22Rv1 (cell line): ENCODE data around the gene NEK10.

Experiments
- ZFX ChIP-seq: fragments of 450-650 bp; IDR thresholded peaks from 2 replicates; pipeline ENCODE4 v1.6.1; 2017; ENCODE audit warnings: antibody characterized with exemption, borderline replicate concordance
- TF ChIP-seq, protein P1 (sequence below): fragments of 450-650 bp; IDR thresholded peaks from 2 replicates; pipeline ENCODE4 v1.5.1; 2017; ENCODE audit warnings: mild to moderate bottlenecking

DNA sequence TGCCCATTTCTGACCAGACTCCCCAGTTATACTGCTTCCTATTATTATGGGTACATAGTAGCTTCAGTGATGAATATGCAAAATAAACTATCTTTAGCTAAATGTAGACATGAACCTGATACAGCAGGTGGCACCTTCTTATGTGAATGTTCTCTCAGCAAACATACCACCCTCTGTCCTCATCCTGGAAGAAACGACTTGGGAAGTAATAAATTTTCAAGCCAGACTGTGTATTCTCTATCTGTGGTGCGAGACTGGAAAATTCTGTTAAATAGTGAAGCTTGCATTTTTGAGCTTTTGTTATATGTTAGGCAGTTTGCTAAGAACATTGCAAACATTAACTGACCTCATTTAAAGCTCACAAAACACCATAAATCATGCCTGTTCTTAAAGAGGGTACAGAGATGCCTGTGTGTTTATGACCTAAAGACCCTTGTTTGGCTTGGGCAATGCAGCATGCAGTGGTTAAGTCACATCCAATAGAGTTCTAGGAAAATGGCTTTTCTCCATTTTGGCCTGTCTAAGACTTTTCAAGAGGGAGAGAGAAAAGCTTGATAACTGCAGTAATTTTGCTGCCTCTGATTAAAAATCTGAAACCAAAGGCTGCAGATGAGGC lies 287.1 kb downstream of the NEK10 start:
- TF ChIP-seq, protein P1, sequence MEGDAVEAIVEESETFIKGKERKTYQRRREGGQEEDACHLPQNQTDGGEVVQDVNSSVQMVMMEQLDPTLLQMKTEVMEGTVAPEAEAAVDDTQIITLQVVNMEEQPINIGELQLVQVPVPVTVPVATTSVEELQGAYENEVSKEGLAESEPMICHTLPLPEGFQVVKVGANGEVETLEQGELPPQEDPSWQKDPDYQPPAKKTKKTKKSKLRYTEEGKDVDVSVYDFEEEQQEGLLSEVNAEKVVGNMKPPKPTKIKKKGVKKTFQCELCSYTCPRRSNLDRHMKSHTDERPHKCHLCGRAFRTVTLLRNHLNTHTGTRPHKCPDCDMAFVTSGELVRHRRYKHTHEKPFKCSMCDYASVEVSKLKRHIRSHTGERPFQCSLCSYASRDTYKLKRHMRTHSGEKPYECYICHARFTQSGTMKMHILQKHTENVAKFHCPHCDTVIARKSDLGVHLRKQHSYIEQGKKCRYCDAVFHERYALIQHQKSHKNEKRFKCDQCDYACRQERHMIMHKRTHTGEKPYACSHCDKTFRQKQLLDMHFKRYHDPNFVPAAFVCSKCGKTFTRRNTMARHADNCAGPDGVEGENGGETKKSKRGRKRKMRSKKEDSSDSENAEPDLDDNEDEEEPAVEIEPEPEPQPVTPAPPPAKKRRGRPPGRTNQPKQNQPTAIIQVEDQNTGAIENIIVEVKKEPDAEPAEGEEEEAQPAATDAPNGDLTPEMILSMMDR, result no peak
- TF ChIP-seq ZFX, result no peak
